Measurements from ENCODE around the gene MAGEA11. TPM values are rescaled to one million over a fixed set of nuclear protein-coding genes. Genes with fewer than 3 reads are reported as not detected.

Gene MAGEA11
- total and polyA plus RNA-seq, 2 experiments from 2014 or later = not detected

- Histone ChIP-seq H3F3A (replicated peaks; ENCODE audit: low read depth) (no peaks in the 10 kb centered on the region), H2AFZ (no peak overlapping the region), H3K27me3 (ENCODE audit: insufficient read depth) (no peaks in the 10 kb centered on the region), H4K20me1 (replicated peaks; ENCODE audit: insufficient read depth) (no peaks in the 10 kb centered on the region), H3K27ac (ENCODE audit: low read depth) (no peak overlapping the region), H3K36me3 (ENCODE audit: insufficient read depth) (no peaks in the 10 kb centered on the region), H3K79me2 (replicated peaks; ENCODE audit: insufficient read depth) (no peaks in the 10 kb centered on the region), H3K9me2 (ENCODE audit: insufficient read depth) (no peaks in the 10 kb centered on the region), H3K4me1 (ENCODE audit: insufficient read depth) (peaks cover 7% of the 10 kb centered on the region; the same call in 1 of the 2 replicates), H3K4me2 (no peak overlapping the region), H3K4me3 (no peak overlapping the region)
- ATAC-seq (no peak), DNase-seq (ENCODE audit: low spot score) (no peak)
- Mint-ChIP-seq H3K4me1 (peaks cover 3% of the 10 kb centered on the region; the same call in 2 of the 3 replicates), H3K27ac (no peak overlapping the region), H3K9me3 (peaks cover 24% of the 10 kb centered on the region), H3K36me3 (ENCODE audit: low read depth) (peaks cover 9% of the 10 kb centered on the region; the same call in 2 of the 3 replicates), H3K27me3 (ENCODE audit: insufficient read depth, low read depth, poor library complexity) (peaks cover 3% of the 10 kb centered on the region), H3K4me3 (no peak overlapping the region)
- no peak for TF ChIP-seq ZNF331 (CRISPR knock-in tag; IDR thresholded peaks at IDR 0.05; ENCODE audit: low read depth)
- TF ChIP-seq ZNF462 (CRISPR knock-in tag; IDR thresholded peaks at IDR 0.05) = no peak
- no peak for TF ChIP-seq STAT1 (IDR thresholded peaks at IDR 0.05; ENCODE audit: unreplicated experiment)
- TF ChIP-seq POLR2AphosphoS5 (IDR thresholded peaks at IDR 0.05; ENCODE audit: low read depth) = no peak
- TF ChIP-seq EZH2 (IDR thresholded peaks at IDR 0.05; ENCODE audit: low read depth, unreplicated experiment) = no peak
- no peak for TF ChIP-seq REST (IDR thresholded peaks at IDR 0.05; ENCODE audit: unreplicated experiment)
- TF ChIP-seq ZNF114 (CRISPR knock-in tag; IDR thresholded peaks at IDR 0.05) = no peak
- TF ChIP-seq ETS1 (IDR thresholded peaks at IDR 0.05) = no peak
- no peak for TF ChIP-seq NANOG (IDR thresholded peaks at IDR 0.05; ENCODE audit: borderline replicate concordance)
- no peak for TF ChIP-seq CREB1 (CRISPR knock-in tag; IDR thresholded peaks at IDR 0.05; ENCODE audit: low read depth)
- no peak for TF ChIP-seq JUNB (IDR thresholded peaks at IDR 0.05; ENCODE audit: unreplicated experiment)
- TF ChIP-seq EZH2phosphoT487 (IDR thresholded peaks at IDR 0.05; ENCODE audit: unreplicated experiment) = no peak
- TF ChIP-seq, protein P1, sequence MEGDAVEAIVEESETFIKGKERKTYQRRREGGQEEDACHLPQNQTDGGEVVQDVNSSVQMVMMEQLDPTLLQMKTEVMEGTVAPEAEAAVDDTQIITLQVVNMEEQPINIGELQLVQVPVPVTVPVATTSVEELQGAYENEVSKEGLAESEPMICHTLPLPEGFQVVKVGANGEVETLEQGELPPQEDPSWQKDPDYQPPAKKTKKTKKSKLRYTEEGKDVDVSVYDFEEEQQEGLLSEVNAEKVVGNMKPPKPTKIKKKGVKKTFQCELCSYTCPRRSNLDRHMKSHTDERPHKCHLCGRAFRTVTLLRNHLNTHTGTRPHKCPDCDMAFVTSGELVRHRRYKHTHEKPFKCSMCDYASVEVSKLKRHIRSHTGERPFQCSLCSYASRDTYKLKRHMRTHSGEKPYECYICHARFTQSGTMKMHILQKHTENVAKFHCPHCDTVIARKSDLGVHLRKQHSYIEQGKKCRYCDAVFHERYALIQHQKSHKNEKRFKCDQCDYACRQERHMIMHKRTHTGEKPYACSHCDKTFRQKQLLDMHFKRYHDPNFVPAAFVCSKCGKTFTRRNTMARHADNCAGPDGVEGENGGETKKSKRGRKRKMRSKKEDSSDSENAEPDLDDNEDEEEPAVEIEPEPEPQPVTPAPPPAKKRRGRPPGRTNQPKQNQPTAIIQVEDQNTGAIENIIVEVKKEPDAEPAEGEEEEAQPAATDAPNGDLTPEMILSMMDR (conservative IDR thresholded peaks at IDR 0.05; ENCODE audit: low read depth in 2 of 2) = no peak
These were observed 23.3 kb upstream of the MAGEA11 start for GRCh38 chrX:149688552-149688951.

Measured in GM23338 (cell line).